HG02852 (cell line): ENCODE measurements around the gene RFXANK.
"Not testable (repeated sequence)": the region's sequence is repeated elsewhere in the genome, so short reads cannot be mapped to it uniquely, and the experiment has no call there.

ENCODE experiments used
- ATAC-seq: cut with Tn5 transposase; IDR thresholded peaks from one replicate; pipeline ENCODE4 v1.9.1; 2021; ENCODE audit warnings: mild to moderate bottlenecking, moderate library complexity; ENCODE audit not compliant: unreplicated experiment

RFXANK gene

GRCh38 chr19:19192078-19192882, at the start of gene RFXANK, which contains the start of gene BORCS8:
Gene RFXANK, plus strand, starts transcription at chr19:19192258. Its CDS starts 1,689 bp downstream, at chr19:19193947.
Gene BORCS8, minus strand, starts transcription at chr19:19192152. Its CDS starts 35 bp downstream, at chr19:19192117.
- ATAC-seq: peak; percentile 80

- ATAC-seq: no peak
These were observed 49.7 kb upstream of the RFXANK start for GRCh38 chr19:19142347-19142746.

GRCh38 chr19:19145281-19145680, 46.8 kb upstream of the RFXANK start:
- ATAC-seq: no peak

- no peak for ATAC-seq
These were observed 46.1 kb upstream of the RFXANK start for GRCh38 chr19:19145684-19146608.

GRCh38 chr19:19146865-19147264, 45.2 kb upstream of the RFXANK start:
- ATAC-seq: no peak

- no peak for ATAC-seq
These were observed 44.7 kb upstream of the RFXANK start for GRCh38 chr19:19147344-19147743.

GRCh38 chr19:19148504-19148903, 43.6 kb upstream of the RFXANK start:
- ATAC-seq: not testable (repeated sequence)

- ATAC-seq: no peak
These were observed 42.6 kb upstream of the RFXANK start for GRCh38 chr19:19149435-19149834.

- no peak for ATAC-seq
These were observed 40.6 kb upstream of the RFXANK start for GRCh38 chr19:19151418-19151817.

- no peak for ATAC-seq
These were observed 39.2 kb upstream of the RFXANK start for GRCh38 chr19:19152668-19153384.

- no peak for ATAC-seq
These were observed 37.1 kb upstream of the RFXANK start for GRCh38 chr19:19154768-19155494.

GRCh38 chr19:19155495-19156219, 36.4 kb upstream of the RFXANK start:
- peak; percentile 63 for ATAC-seq

- no peak for ATAC-seq
These were observed 34.2 kb upstream of the RFXANK start for GRCh38 chr19:19157808-19158207.

- ATAC-seq: no peak
These were observed 32.5 kb upstream of the RFXANK start for GRCh38 chr19:19159534-19159933.

- ATAC-seq: no peak
These were observed 31.5 kb upstream of the RFXANK start for GRCh38 chr19:19160461-19161035.

- no peak for ATAC-seq
These were observed 29.6 kb upstream of the RFXANK start for GRCh38 chr19:19162495-19162894.

GRCh38 chr19:19165396-19165795, 26.7 kb upstream of the RFXANK start:
- no peak for ATAC-seq

- no peak for ATAC-seq
These were observed 24.4 kb upstream of the RFXANK start for GRCh38 chr19:19167612-19168011.
